Measurements from ENCODE around the gene XRN2.

XRN2 gene

GRCh38 chr20:21303061-21303871, at the start of gene XRN2:
TSS of gene XRN2 (plus strand) at chr20:21303331. CDS start at chr20:21303399, 68 bp downstream.
- DNase-seq = peak; percentile 86 to 93

- DNase-seq = no peak
Measured at GRCh38 chr20:21257192-21257591, 45.9 kb upstream of the XRN2 start.

GRCh38 chr20:21258411-21258810, 44.7 kb upstream of the XRN2 start:
- DNase-seq = no peak

- peak; percentile 35 to 61 for DNase-seq
Measured at GRCh38 chr20:21259346-21259745, 43.8 kb upstream of the XRN2 start.

- DNase-seq = no peak
Measured at GRCh38 chr20:21262812-21263211, 40.3 kb upstream of the XRN2 start.

GRCh38 chr20:21265261-21266190, 37.6 kb upstream of the XRN2 start:
- DNase-seq = no peak

- no peak for DNase-seq
Measured at GRCh38 chr20:21266191-21266536, 37.0 kb upstream of the XRN2 start.

GRCh38 chr20:21269772-21270171, 33.4 kb upstream of the XRN2 start:
- no peak for DNase-seq

- peak in 1 of 2 donors; percentile 44 for DNase-seq
Measured at GRCh38 chr20:21270806-21271205, 32.3 kb upstream of the XRN2 start.

- no peak for DNase-seq
Measured at GRCh38 chr20:21272279-21272678, 30.9 kb upstream of the XRN2 start.

GRCh38 chr20:21272679-21273078, 30.5 kb upstream of the XRN2 start:
- no peak for DNase-seq

- DNase-seq = no peak
Measured at GRCh38 chr20:21273755-21274386, 29.3 kb upstream of the XRN2 start.

- DNase-seq = no peak
Measured at GRCh38 chr20:21278829-21279228, 24.3 kb upstream of the XRN2 start.

- DNase-seq = no peak
Measured at GRCh38 chr20:21279706-21280521, 23.2 kb upstream of the XRN2 start.

GRCh38 chr20:21280522-21281016, 22.6 kb upstream of the XRN2 start:
- no peak for DNase-seq

GRCh38 chr20:21286775-21287174, 16.4 kb upstream of the XRN2 start:
- no peak for DNase-seq

- no peak for DNase-seq
Measured at GRCh38 chr20:21288587-21289370, 14.4 kb upstream of the XRN2 start.

- no peak for DNase-seq
Measured at GRCh38 chr20:21289651-21290050, 13.5 kb upstream of the XRN2 start.

GRCh38 chr20:21291026-21291425, 12.1 kb upstream of the XRN2 start:
- no peak for DNase-seq

GRCh38 chr20:21294755-21295154, 8.4 kb upstream of the XRN2 start:
- DNase-seq = no peak

GRCh38 chr20:21301940-21302663, 1.0 kb upstream of the XRN2 start:
- no peak for DNase-seq

Measured in hippocampal formation (tissue), 2 donors.